IMR-90 (cell line): ENCODE results near the gene TAF6L. TPM values are rescaled to one million over a fixed set of nuclear protein-coding genes. Genes with fewer than 3 reads are reported as not detected.
A peak's percentile ranks its signal among the peaks of the same experiment; 100 is the strongest.

ENCODE experiments used
- ATAC-seq: fragments of 200-7000 bp; cut with Tn5 transposase; 2 replicates; pipeline ENCODE4 v1.9.1; 2020; ENCODE audit warnings: low read depth, mild to moderate bottlenecking, moderate library complexity
- BruUV-seq: library from RNA; stranded (reverse); fragments of 400-500 nt; replicated peaks from 2 replicates; lab custom pipeline; 2021; lab: Mats Ljungman, UMichigan
- CTCF ChIA-PET: fragments of 300-600 bp; formaldehyde crosslinking; extraction: SDS; loops from one replicate; lab custom pipeline; 2021; ENCODE audit warnings: antibody characterized with exemption; lab: Yijun Ruan, JAX
- POLR2A ChIA-PET: fragments of 300-600 bp; sonication (Branson Sonifier 250); formaldehyde crosslinking; loops from one replicate; lab custom pipeline; 2022; ENCODE audit warnings: antibody characterized with exemption; ENCODE audit not compliant: unreplicated experiment; lab: Charles Lee
- DNase-seq: peaks from one replicate; pipeline ENCODE4 v3.0.0; 2013
- H2AFZ ChIP-seq: replicated peaks from 2 replicates; pipeline ENCODE3; 2013; ENCODE audit warnings: low read length, mild to moderate bottlenecking; ENCODE audit not compliant: poor library complexity
- H2AK5ac ChIP-seq: 2 replicates; pipeline ENCODE4 v1.6.1; 2013; ENCODE audit warnings: low read depth, low read length, inconsistent platforms
- H2AK9ac ChIP-seq: replicated peaks from 2 replicates; pipeline ENCODE3; 2013; ENCODE audit warnings: mild to moderate bottlenecking, low read depth, low read length, moderate library complexity; ENCODE audit not compliant: poor library complexity
- H2BK120ac ChIP-seq: 2 replicates; pipeline ENCODE4 v1.6.1; 2013; ENCODE audit warnings: low read depth, low read length, inconsistent platforms
- H2BK15ac ChIP-seq: 3 replicates; pipeline ENCODE4 v1.6.1; 2013; ENCODE audit warnings: low read depth, low read length, inconsistent platforms
- H2BK20ac ChIP-seq: 2 replicates; pipeline ENCODE4 v1.6.1; 2013; ENCODE audit warnings: low read depth, mild to moderate bottlenecking, inconsistent platforms, low read length, moderate library complexity
- H2BK5ac ChIP-seq: 2 replicates; pipeline ENCODE4 v1.6.1; 2013; ENCODE audit warnings: mild to moderate bottlenecking, low read depth, low read length, inconsistent platforms; ENCODE audit not compliant: poor library complexity, severe bottlenecking
- H3K14ac ChIP-seq: replicated peaks from 2 replicates; pipeline ENCODE4 v1.6.1; 2013; ENCODE audit warnings: low read depth, low read length, inconsistent platforms
- H3K18ac ChIP-seq: 2 replicates; pipeline ENCODE4 v1.6.1; 2013; ENCODE audit warnings: low read depth, low read length, control low read depth
- H3K23ac ChIP-seq: 2 replicates; pipeline ENCODE4 v1.6.1; 2013; ENCODE audit warnings: low read depth, low read length, inconsistent platforms
- H3K27ac ChIP-seq: 2 replicates; pipeline ENCODE4 v1.5.1; 2013; ENCODE audit warnings: mild to moderate bottlenecking, control low read depth, low read length; ENCODE audit not compliant: insufficient read depth
- H3K27me3 ChIP-seq: 2 replicates; pipeline ENCODE4 v1.6.1; 2013; ENCODE audit warnings: low read length; ENCODE audit not compliant: control insufficient read depth, insufficient read depth
- H3K36me3 ChIP-seq: 2 replicates; pipeline ENCODE4 v1.6.1; 2013; ENCODE audit warnings: low read length, mixed read lengths; ENCODE audit not compliant: control insufficient read depth, insufficient read depth
- H3K4ac ChIP-seq: 2 replicates; pipeline ENCODE4 v1.6.1; 2013; ENCODE audit warnings: low read depth, low read length, inconsistent platforms
- H3K4me1 ChIP-seq: 2 replicates; pipeline ENCODE4 v1.6.1; 2013; ENCODE audit warnings: low read length, mixed read lengths; ENCODE audit not compliant: control insufficient read depth, insufficient read depth
- H3K4me2 ChIP-seq: 2 replicates; pipeline ENCODE4 v1.6.1; 2013; ENCODE audit warnings: low read depth, mild to moderate bottlenecking, control low read depth, low read length, moderate library complexity
- H3K4me3 ChIP-seq: 2 replicates; pipeline ENCODE4 v1.5.1; 2013; ENCODE audit warnings: low read depth, mild to moderate bottlenecking, control low read depth, low read length, moderate library complexity; ENCODE audit not compliant: insufficient read depth
- H3K56ac ChIP-seq: 2 replicates; pipeline ENCODE4 v1.6.1; 2013; ENCODE audit warnings: low read length, inconsistent platforms; ENCODE audit not compliant: insufficient read depth; ENCODE audit errors: extremely low read depth
- H3K79me1 ChIP-seq, 2 experiments: 2 replicates each; pipeline ENCODE4 v1.6.1; 2013; ENCODE audit warnings: low read length in 2 of 2, inconsistent platforms in 1 of 2, low read depth in 1 of 2
- H3K9ac ChIP-seq: 2 replicates; pipeline ENCODE4 v1.6.1; 2013; ENCODE audit warnings: low read depth, low read length, control low read depth
- H3K9me1 ChIP-seq: 2 replicates; pipeline ENCODE4 v1.6.1; 2013; ENCODE audit warnings: low read length, inconsistent platforms; ENCODE audit not compliant: insufficient read depth
- H3K9me3 ChIP-seq: 2 replicates; pipeline ENCODE4 v1.6.1; 2013; ENCODE audit warnings: low read length; ENCODE audit not compliant: control insufficient read depth, insufficient read depth
- H4K20me1 ChIP-seq: 2 replicates; pipeline ENCODE4 v1.6.1; 2013; ENCODE audit warnings: low read length, inconsistent platforms; ENCODE audit not compliant: insufficient read depth
- H4K5ac ChIP-seq: 2 replicates; pipeline ENCODE4 v1.6.1; 2013; ENCODE audit warnings: mild to moderate bottlenecking, low read depth, low read length, control low read depth
- H4K8ac ChIP-seq, 2 experiments: 2 replicates each; pipeline ENCODE4 v1.6.1; 2013; ENCODE audit warnings: low read depth in 2 of 2, low read length in 2 of 2, control low read depth in 1 of 2, inconsistent platforms in 1 of 2
- H4K91ac ChIP-seq: 2 replicates; pipeline ENCODE4 v1.6.1; 2013; ENCODE audit warnings: low read depth, low read length, inconsistent platforms; ENCODE audit not compliant: insufficient read depth
- BHLHE40 ChIP-seq: fragments of 150-350 bp; IDR thresholded peaks from 2 replicates; pipeline ENCODE4 v1.6.1; 2016; ENCODE audit warnings: mild to moderate bottlenecking, low read depth, low read length
- CEBPB ChIP-seq: IDR thresholded peaks from 2 replicates; pipeline ENCODE4 v1.6.1; 2012; ENCODE audit warnings: low read depth, low read length, improper control_type of control experiment
- ELK1 ChIP-seq: fragments of 150-350 bp; IDR thresholded peaks from 2 replicates; pipeline ENCODE4 v1.6.1; 2016; ENCODE audit warnings: low read depth, mild to moderate bottlenecking, low read length, moderate library complexity, borderline replicate concordance
- FOS ChIP-seq: fragments of 150-350 bp; IDR thresholded peaks from 2 replicates; pipeline ENCODE4 v1.6.1; 2016; ENCODE audit warnings: low read depth, low read length
- RAD21 ChIP-seq: IDR thresholded peaks from 2 replicates; pipeline ENCODE4 v1.6.1; 2012; ENCODE audit warnings: low read length, improper control_type of control experiment
- RCOR1 ChIP-seq: IDR thresholded peaks from 2 replicates; pipeline ENCODE4 v1.6.1; 2012; ENCODE audit warnings: mild to moderate bottlenecking, low read length, improper control_type of control experiment; ENCODE audit not compliant: insufficient replicate concordance
- RFX5 ChIP-seq: IDR thresholded peaks from 2 replicates; pipeline ENCODE4 v1.8.0; 2012; ENCODE audit warnings: low read depth, mild to moderate bottlenecking, low read length, moderate library complexity
- SMC3 ChIP-seq: fragments of 150-350 bp; IDR thresholded peaks from 2 replicates; pipeline ENCODE4 v1.6.1; 2016; ENCODE audit warnings: low read depth, mild to moderate bottlenecking, antibody characterized with exemption, low read length, moderate library complexity
- USF2 ChIP-seq: fragments of 150-350 bp; IDR thresholded peaks from 2 replicates; pipeline ENCODE4 v1.6.1; 2017; ENCODE audit warnings: mild to moderate bottlenecking, antibody characterized with exemption, low read length, low read depth
- WGBS, 2 experiments: methylation state at CpG; one replicate each; pipeline versions ENCODE4 v1.1.5 to v1.1.7; 2013; ENCODE audit warnings: missing lambda C conversion rate in 2 of 2; ENCODE audit not compliant: insufficient read length in 1 of 2; ENCODE audit errors: extremely low coverage in 2 of 2; 5-methylcytosine and 5-hydroxymethylcytosine counted together
- dilution Hi-C: fragments of 300-500 bp; cut with HindIII; formaldehyde crosslinking; loops from one replicate; pipeline ENCODE4 v1.14.3; 2018; ENCODE audit warnings: low sequenced_read_pairs; ENCODE audit not compliant: unreplicated experiment
- in situ Hi-C: fragments of 300-500 bp; cut with MboI; formaldehyde crosslinking; loops from 3 replicates; pipeline ENCODE4 v1.14.3; 2019; ENCODE audit warnings: low sequenced_read_pairs, inconsistent platforms, mixed read lengths
- intact Hi-C: fragments of 100-400 bp; cut with micrococcal nuclease; formaldehyde crosslinking; loops from 2 replicates; pipeline ENCODE4 v1.10.0; 2022
- polyA plus RNA-seq, 3 experiments: library from polyadenylated mRNA; depleted of rRNA; stranded (reverse); fragments of >200 nt; gene quantifications; 2 replicates each; pipeline ENCODE4 v1.2.3, GENCODE V29; 2012; ENCODE audit warnings: low replicate concordance in 1 of 3
- total RNA-seq: library from RNA; depleted of rRNA; stranded (reverse); fragments of >200 nt; gene quantifications from 2 replicates; pipeline ENCODE4 v1.2.3, GENCODE V29; 2012

The TAF6L gene
- total and polyA plus RNA-seq, 2 of the 4 experiments (the other 2 are of a cell fraction) = 9.5 to 13.5 TPM

DNA sequence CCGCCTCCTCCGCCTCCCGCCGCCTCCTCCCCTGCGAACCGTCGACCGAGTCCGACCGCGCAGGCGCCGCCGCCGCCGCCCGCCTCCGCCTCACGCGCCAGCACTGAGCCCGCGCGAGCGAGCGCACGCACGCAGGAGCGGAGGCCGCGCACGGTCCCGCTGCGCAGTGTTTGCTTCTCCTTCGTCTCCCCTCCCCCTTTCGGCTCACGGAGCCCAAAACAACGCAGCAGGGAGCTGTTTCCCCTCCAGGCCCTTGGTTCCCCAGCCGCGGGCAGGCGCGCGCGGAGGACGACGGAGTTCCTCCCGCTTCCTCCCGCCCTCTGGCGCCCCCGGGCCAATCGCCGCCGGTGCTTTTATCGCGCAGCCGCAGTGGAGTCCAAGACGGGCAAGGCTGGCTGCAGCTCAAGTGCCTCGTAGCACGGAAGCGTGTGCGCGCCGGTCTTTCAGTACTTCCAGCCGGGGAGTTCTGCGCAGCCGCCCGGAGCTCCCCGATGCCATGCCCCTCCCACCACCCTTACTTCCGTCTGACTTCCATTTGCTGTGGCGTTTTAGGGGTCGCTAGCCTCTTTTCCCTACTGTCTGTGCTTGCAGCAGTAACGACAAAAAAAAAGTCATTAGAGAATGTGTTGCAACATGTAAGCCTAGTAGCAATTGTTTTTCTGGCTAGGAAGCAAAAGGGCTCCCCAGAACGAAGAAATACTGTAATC, 43.9 kb upstream of the TAF6L start, which contains the start of gene HNRNPUL2 (continued):
- no peak for TF ChIP-seq RAD21
- no peak for TF ChIP-seq RFX5
- peak; percentile 84 for TF ChIP-seq BHLHE40

DNA sequence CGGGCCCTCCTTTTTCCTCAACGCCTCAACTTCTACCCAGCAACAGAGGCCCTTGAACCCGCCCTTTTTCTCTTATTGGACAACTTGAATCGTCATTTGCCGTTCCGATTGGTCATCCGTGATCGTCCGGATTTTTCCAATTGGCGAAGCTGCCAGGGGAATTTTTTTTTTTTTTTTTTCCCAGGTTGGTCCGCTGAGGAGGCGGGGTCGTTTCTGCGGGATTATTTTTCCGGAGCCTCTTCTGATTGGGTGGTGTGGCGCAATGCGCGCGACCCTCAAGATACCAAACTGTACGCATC, 43.4 kb upstream of the TAF6L start:
- Histone ChIP-seq H2BK15ac (peak overlapping the region; percentile 93; the same call in 1 of the 3 replicates), H3K56ac (peak overlapping the region; percentile 99), H2AFZ (peak overlapping the region; percentile 98), H3K4me2 (peak overlapping the region; percentile 91), H2BK120ac (peak overlapping the region; percentile 95), H2BK20ac (no peak overlapping the region; the same call in 1 of the 2 replicates), H3K23ac (peak overlapping the region; percentile 98), H3K4me3 (peak overlapping the region; percentile 85), H3K9ac (peak overlapping the region; percentile 87), H3K36me3 (peaks cover 9% of the 10 kb centered on the region), H3K4ac (peak overlapping the region; percentile 98), H3K27me3 (no peaks in the 10 kb centered on the region), H4K5ac (peak overlapping the region; percentile 93), H3K79me1 (peaks cover 8 to 28% of the 10 kb centered on the region in 2 experiments; a peak in 3 of 4 replicates), H2BK5ac (peak overlapping the region; percentile 95), H4K91ac (peak overlapping the region; percentile 99), H2AK5ac (peak overlapping the region; percentile 94), H4K8ac (peak overlapping the region; percentile 98 to 100), H3K9me1 (no peaks in the 10 kb centered on the region), H3K9me3 (no peaks in the 10 kb centered on the region), H3K27ac (peak overlapping the region; percentile 94), H3K4me1 (peaks cover 4% of the 10 kb centered on the region), H2AK9ac (peak overlapping the region; percentile 99), H3K18ac (peak overlapping the region; percentile 82), H4K20me1 (peaks cover 42% of the 10 kb centered on the region), H3K14ac (peak overlapping the region; percentile 99)
- ChIA-PET CTCF (interaction anchor here (0.6 kb wide), 2 partner anchors 134 to 333 kb away, joined by 3 to 4 read pairs; no protein-coding TSS in a partner anchor), POLR2A (interaction anchor here (0.8 to 1.8 kb wide), 7 partner anchors 10 to 128 kb away, joined by 3 to 7 read pairs (median 5); partner anchors contain the start of genes LBHD1, STX5, UQCC3 and ZBTB3)
- dilution Hi-C loops (no loop called here), intact Hi-C loops (loop anchor here (5.0 kb wide), 2 partner anchors 34 to 134 kb away; partner anchors contain the start of gene POLR2G), in situ Hi-C loops (no loop called here)
- no CpG with 5 or more reads among the region's 20 CpGs for WGBS, 2 experiments
- BruUV-seq = no TSS peak
- TF ChIP-seq CEBPB = peak; percentile 83
- no peak for TF ChIP-seq USF2
- TF ChIP-seq RCOR1 = no peak
- no peak for TF ChIP-seq SMC3
- TF ChIP-seq ELK1 = no peak
- TF ChIP-seq RAD21 = no peak
- peak; percentile 97 for TF ChIP-seq RFX5
- peak; percentile 39; the same call in 1 of the 2 replicates for TF ChIP-seq FOS
- ATAC-seq (peak; percentile 57), DNase-seq (peak; percentile 97)
